Effector memory CD4-positive, alpha-beta T cell (primary cell): ENCODE results near the gene ACSL6.

Experiments
- DNase-seq, 3 donors: peaks; one replicate each; pipeline ENCODE4 v3.0.0-alpha.2; 2020
- H3K27ac ChIP-seq: 2 replicates; pipeline ENCODE4 v1.7.0; 2013; ENCODE audit warnings: mild to moderate bottlenecking, low read length, moderate library complexity; ENCODE audit not compliant: insufficient read depth, poor library complexity, severe bottlenecking
- H3K27me3 ChIP-seq: replicated peaks from 2 replicates; pipeline ENCODE4 v1.7.0; 2013; ENCODE audit warnings: mild to moderate bottlenecking, low read length; ENCODE audit not compliant: insufficient read depth, control insufficient read depth, poor library complexity, severe bottlenecking
- H3K36me3 ChIP-seq: 2 replicates; pipeline ENCODE4 v1.7.0; 2013; ENCODE audit warnings: mild to moderate bottlenecking, low read length, moderate library complexity; ENCODE audit not compliant: control insufficient read depth, insufficient read depth
- H3K4me1 ChIP-seq: 2 replicates; pipeline ENCODE4 v1.7.0; 2013; ENCODE audit warnings: low read length, mild to moderate bottlenecking; ENCODE audit not compliant: control insufficient read depth, insufficient read depth, poor library complexity, severe bottlenecking
- H3K4me3 ChIP-seq: 2 replicates; pipeline ENCODE4 v1.7.0; 2013; ENCODE audit warnings: low read length, low read depth, mild to moderate bottlenecking; ENCODE audit not compliant: insufficient read depth, poor library complexity, severe bottlenecking
- H3K9me3 ChIP-seq: 2 replicates; pipeline ENCODE4 v1.7.0; 2013; ENCODE audit warnings: mild to moderate bottlenecking, low read length, moderate library complexity; ENCODE audit not compliant: control insufficient read depth

Gene ACSL6

DNA sequence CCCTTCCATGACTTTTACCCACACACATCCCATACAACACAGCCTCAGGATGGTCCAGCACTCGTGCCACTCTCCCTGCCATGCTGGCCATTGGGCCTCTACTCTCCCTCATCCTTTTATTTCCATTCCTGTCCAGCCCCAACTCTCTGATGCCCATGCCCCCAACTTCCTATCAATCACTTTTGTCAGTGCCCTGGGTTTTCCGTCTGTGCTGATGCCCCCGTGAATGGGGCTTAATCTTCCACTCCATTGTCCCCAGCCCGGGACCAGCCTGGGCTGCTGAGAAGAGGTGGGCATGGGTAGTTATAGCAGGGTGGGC, 12.6 kb upstream of the ACSL6 start:
- peaks cover 30% of the 10 kb centered on the region for H3K4me1 ChIP-seq
- no peaks in the 10 kb centered on the region for H3K9me3 ChIP-seq
- no peak overlapping the region for H3K27ac ChIP-seq
- no peak for DNase-seq
- no peaks in the 10 kb centered on the region for H3K36me3 ChIP-seq
- no peak overlapping the region for H3K4me3 ChIP-seq
- H3K27me3 ChIP-seq: no peaks in the 10 kb centered on the region

DNA sequence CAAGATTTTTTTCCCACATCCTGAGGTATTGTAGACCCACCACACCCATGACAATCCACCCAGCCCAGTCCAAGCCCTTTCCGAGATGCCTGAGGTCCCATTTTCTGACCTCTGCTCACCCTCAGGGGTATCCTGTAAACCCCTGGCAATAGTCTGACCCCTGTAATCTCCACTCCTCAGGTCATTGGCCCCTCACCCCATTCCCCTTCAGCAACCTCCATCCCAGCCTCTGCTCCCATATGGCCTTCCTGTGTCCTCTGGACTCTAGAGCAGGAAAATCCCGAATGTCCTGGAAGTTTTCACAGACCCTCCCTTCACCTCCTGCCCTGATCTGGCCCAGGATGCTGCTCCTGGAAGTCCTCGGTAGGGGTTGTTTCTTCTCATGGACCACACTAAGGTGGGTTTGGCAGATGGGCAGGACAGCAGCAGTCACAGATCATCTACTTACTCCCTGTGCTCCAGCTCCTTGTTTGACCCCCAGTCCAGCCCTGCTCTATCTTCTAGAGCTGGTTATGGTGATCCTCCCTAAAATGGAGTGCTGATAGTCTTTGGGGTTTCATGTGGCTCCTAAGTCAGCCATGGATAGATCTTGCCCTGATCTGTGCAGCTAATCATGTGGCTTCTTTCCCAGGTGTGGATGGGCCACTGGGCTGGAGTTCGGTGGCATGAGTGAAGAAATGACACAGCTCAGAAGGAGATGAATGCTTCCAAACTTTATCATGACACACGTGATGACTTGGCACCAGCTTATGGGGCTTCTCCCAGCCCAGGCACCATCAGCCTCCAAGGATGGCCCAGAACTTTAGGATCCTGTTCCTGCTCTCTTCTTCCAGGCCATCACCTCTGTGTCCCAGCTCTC, 12.0 kb upstream of the ACSL6 start:
- H3K27me3 ChIP-seq: no peaks in the 10 kb centered on the region
- no peak for DNase-seq

GRCh38 chr5:132022737-132023136, 11.3 kb upstream of the ACSL6 start:
- H3K27ac ChIP-seq: no peak overlapping the region
- DNase-seq: no peak
- H3K9me3 ChIP-seq: no peaks in the 10 kb centered on the region
- peaks cover 34% of the 10 kb centered on the region for H3K4me1 ChIP-seq
- H3K4me3 ChIP-seq: no peak overlapping the region
- no peaks in the 10 kb centered on the region for H3K27me3 ChIP-seq
- no peaks in the 10 kb centered on the region for H3K36me3 ChIP-seq

More for the DNA sequence above, 12.0 kb upstream of the ACSL6 start:
- H3K36me3 ChIP-seq: no peaks in the 10 kb centered on the region
- H3K4me3 ChIP-seq: no peak overlapping the region
- H3K4me1 ChIP-seq: peaks cover 34% of the 10 kb centered on the region
- no peak overlapping the region for H3K27ac ChIP-seq
- H3K9me3 ChIP-seq: no peaks in the 10 kb centered on the region

GRCh38 chr5:132021654-132022053, 10.2 kb upstream of the ACSL6 start:
- no peaks in the 10 kb centered on the region for H3K36me3 ChIP-seq
- H3K27me3 ChIP-seq: no peaks in the 10 kb centered on the region
- no peaks in the 10 kb centered on the region for H3K9me3 ChIP-seq
- H3K27ac ChIP-seq: no peak overlapping the region
- no peak for DNase-seq
- no peak overlapping the region for H3K4me3 ChIP-seq
- peaks cover 27% of the 10 kb centered on the region for H3K4me1 ChIP-seq

- Histone ChIP-seq H3K4me1 (peaks cover 21% of the 10 kb centered on the region), H3K36me3 (no peaks in the 10 kb centered on the region), H3K4me3 (no peak overlapping the region), H3K27ac (peak overlapping the region; percentile 73), H3K9me3 (no peaks in the 10 kb centered on the region), H3K27me3 (no peaks in the 10 kb centered on the region)
- no peak for DNase-seq
These were observed 9.3 kb upstream of the ACSL6 start for GRCh38 chr5:132020568-132021339.

GRCh38 chr5:132019857-132020555, 8.5 kb upstream of the ACSL6 start:
- no peaks in the 10 kb centered on the region for H3K36me3 ChIP-seq
- H3K4me1 ChIP-seq: peaks cover 21% of the 10 kb centered on the region
- peak; percentile 60 to 64 (median 60) for DNase-seq
- no peaks in the 10 kb centered on the region for H3K27me3 ChIP-seq
- H3K27ac ChIP-seq: peak overlapping the region; percentile 73
- no peaks in the 10 kb centered on the region for H3K9me3 ChIP-seq
- H3K4me3 ChIP-seq: no peak overlapping the region

- Histone ChIP-seq H3K4me1 (peaks cover 21% of the 10 kb centered on the region), H3K27me3 (no peaks in the 10 kb centered on the region), H3K9me3 (no peaks in the 10 kb centered on the region), H3K36me3 (no peaks in the 10 kb centered on the region), H3K4me3 (no peak overlapping the region), H3K27ac (peak overlapping the region; percentile 73)
- DNase-seq: no peak
These were observed 7.9 kb upstream of the ACSL6 start for GRCh38 chr5:132019337-132019736.

DNA sequence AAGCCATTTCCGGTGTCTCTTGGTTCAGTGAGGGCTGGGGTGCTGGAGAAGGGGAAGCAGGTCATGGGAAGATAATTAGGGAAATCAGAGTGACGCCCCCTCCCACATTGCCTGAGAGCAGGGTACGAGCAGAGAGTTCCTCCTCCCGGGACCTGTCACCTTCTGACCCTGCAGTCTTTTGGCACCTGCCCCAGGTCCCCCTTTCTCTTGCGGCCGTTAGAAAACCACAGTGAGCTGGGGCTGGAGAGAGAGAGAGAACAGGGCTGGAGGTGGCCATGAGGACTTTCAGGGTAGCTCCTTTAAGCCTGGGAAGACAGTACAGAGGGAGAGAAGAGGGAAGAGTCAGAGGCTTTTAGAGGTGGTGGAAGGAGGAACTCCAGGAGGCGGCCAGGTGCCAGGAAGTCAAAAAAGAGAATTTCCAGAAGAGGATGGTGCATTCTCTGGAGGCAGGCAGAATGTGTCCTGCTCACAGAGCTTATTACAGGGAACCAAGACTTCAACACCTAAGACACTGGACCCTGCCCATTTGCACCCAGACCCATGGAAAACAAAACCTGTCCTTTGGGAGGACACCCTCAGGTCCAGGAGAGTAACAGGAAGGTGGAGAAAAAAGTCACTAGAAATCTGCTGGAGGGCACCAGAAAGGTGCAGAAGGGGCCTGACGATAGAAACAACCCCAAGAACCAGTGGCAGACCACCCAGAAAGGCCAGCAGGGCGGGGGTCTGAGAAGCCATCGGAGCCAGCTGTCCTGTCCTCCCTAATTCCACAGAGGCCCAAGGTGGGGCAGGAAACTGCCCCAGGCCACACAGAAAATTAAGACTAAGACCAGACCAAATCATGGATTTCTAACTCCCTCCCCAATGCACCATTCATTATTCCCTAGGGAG, 6.5 kb upstream of the ACSL6 start:
- Histone ChIP-seq H3K27ac (no peak overlapping the region), H3K4me3 (no peak overlapping the region), H3K27me3 (no peaks in the 10 kb centered on the region), H3K9me3 (no peaks in the 10 kb centered on the region), H3K4me1 (peaks cover 21% of the 10 kb centered on the region), H3K36me3 (no peaks in the 10 kb centered on the region)
- DNase-seq: no peak

DNA sequence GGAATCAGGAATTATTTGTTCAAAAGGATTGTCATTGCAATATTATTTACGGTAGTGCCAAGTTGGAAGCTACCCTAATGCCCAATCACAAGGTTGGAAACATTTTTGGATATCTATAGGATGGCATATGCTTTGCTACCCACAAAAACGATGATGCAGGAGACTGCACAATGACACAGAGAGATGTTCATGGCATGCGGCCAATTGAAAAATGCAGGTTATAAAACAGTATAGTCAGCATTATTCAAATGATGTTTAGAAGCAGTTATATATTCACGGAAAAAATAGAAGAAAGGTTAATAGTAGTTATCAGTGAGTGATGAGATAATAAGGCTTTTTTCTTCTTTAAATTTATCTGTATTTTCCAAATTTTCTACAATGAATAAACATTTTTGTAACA, 5.9 kb upstream of the ACSL6 start:
- no peaks in the 10 kb centered on the region for H3K27me3 ChIP-seq

More for the DNA sequence above, 5.9 kb upstream of the ACSL6 start:
- Histone ChIP-seq H3K9me3 (no peaks in the 10 kb centered on the region), H3K27ac (no peak overlapping the region), H3K36me3 (no peaks in the 10 kb centered on the region), H3K4me1 (peaks cover 21% of the 10 kb centered on the region), H3K4me3 (no peak overlapping the region)
- DNase-seq: no peak
